OCI-LY1 (cell line): ENCODE data around the gene CFAP77.

Source experiments
- H2AFZ ChIP-seq: fragments of 200-600 bp; sonication (generic), shearing (Covaris generic); 2 replicates; pipeline ENCODE4 v1.6.0; 2014; ENCODE audit warnings: antibody characterized with exemption, mild to moderate bottlenecking, low read length
- H3F3A ChIP-seq: fragments of 200-600 bp; sonication (generic), shearing (Covaris generic); 2 replicates; pipeline ENCODE4 v1.6.0; 2014; ENCODE audit warnings: mild to moderate bottlenecking, antibody characterized with exemption, low read length, moderate library complexity; ENCODE audit not compliant: insufficient read depth
- H3K27ac ChIP-seq: fragments of 200-600 bp; sonication (generic); 2 replicates; pipeline ENCODE4 v1.5.1; 2014; ENCODE audit warnings: low read length, mixed run types, mild to moderate bottlenecking, low read depth; ENCODE audit not compliant: poor library complexity, severe bottlenecking
- H3K27me3 ChIP-seq: fragments of 200-600 bp; sonication (generic); 2 replicates; pipeline ENCODE4 v1.6.0; 2014; ENCODE audit warnings: antibody characterized with exemption, mild to moderate bottlenecking, low read length, moderate library complexity; ENCODE audit not compliant: insufficient read depth
- H3K36me3 ChIP-seq: fragments of 200-600 bp; sonication (generic); 2 replicates; pipeline ENCODE4 v1.6.1; 2014; ENCODE audit warnings: mild to moderate bottlenecking, antibody characterized with exemption, low read length, moderate library complexity, mixed read lengths; ENCODE audit not compliant: insufficient read depth
- H3K4me1 ChIP-seq: fragments of 200-600 bp; sonication (generic); 2 replicates; pipeline ENCODE4 v1.5.1; 2014; ENCODE audit warnings: mild to moderate bottlenecking, low read length, moderate library complexity; ENCODE audit not compliant: insufficient read depth, severe bottlenecking
- H3K4me2 ChIP-seq: fragments of 200-600 bp; sonication (generic), shearing (Covaris generic); 2 replicates; pipeline ENCODE4 v1.6.1; 2014; ENCODE audit warnings: low read length
- H3K4me3 ChIP-seq: fragments of 200-600 bp; sonication (generic); 2 replicates; pipeline ENCODE4 v1.5.1; 2014; ENCODE audit warnings: low read length, low read depth, mild to moderate bottlenecking, mixed read lengths; ENCODE audit not compliant: poor library complexity, severe bottlenecking
- H3K79me2 ChIP-seq: fragments of 200-600 bp; shearing (Covaris generic); 2 replicates; pipeline ENCODE4 v1.6.1; 2016; ENCODE audit warnings: mixed run types, low read length, mixed read lengths; ENCODE audit not compliant: insufficient read depth
- H3K9ac ChIP-seq: fragments of 200-600 bp; sonication (generic), shearing (Covaris generic); 2 replicates; pipeline ENCODE4 v1.6.1; 2014; ENCODE audit warnings: mild to moderate bottlenecking, low read length, mixed read lengths
- H3K9me2 ChIP-seq: fragments of 200-600 bp; sonication (generic), shearing (Covaris generic); 2 replicates; pipeline ENCODE4 v1.6.1; 2014; ENCODE audit warnings: low read depth, mild to moderate bottlenecking, low read length, mixed read lengths
- H3K9me3 ChIP-seq: fragments of 200-600 bp; shearing (Covaris generic); 2 replicates; pipeline ENCODE4 v1.6.1; 2014; ENCODE audit warnings: low read length, mixed read lengths
- H4K20me1 ChIP-seq: fragments of 200-600 bp; sonication (generic), shearing (Covaris generic); 2 replicates; pipeline ENCODE4 v1.6.0; 2016; ENCODE audit warnings: mild to moderate bottlenecking, low read length; ENCODE audit not compliant: insufficient read depth
- EZH2 ChIP-seq: fragments of 200-600 bp; sonication (generic), shearing (Covaris generic); IDR thresholded peaks from 2 replicates; pipeline ENCODE4 v1.8.0; 2017; ENCODE audit warnings: borderline replicate concordance, mixed run types, mild to moderate bottlenecking, antibody characterized with exemption, low read length, moderate library complexity, mixed read lengths
- TF ChIP-seq, protein P1 (sequence below): fragments of 200-600 bp; sonication (generic), shearing (Covaris generic); IDR thresholded peaks from 2 replicates; pipeline ENCODE4 v1.5.1; 2017; ENCODE audit warnings: mild to moderate bottlenecking, antibody characterized with exemption, low read length, moderate library complexity, mixed read lengths

The CFAP77 gene

DNA sequence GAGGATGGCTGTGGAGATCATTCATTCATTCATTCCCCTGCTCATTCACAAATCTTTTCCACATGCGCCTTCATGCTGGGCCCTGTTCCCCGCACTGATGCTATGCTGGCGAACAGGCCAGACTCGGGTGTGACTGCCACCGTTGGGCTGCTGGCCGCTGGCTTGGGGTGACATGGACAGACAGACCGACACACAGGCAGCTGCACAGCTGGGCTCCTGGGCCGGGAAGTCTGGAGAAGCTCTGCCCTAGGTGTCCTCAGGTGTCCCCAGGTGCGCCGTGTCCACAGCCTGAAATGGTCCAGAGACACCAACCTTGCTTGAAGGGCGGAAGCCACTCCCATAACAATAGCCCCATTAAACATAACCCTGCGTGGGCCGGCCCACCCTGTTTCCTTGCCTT is 137.4 kb downstream of the CFAP77 start:
- TF ChIP-seq, protein P1, sequence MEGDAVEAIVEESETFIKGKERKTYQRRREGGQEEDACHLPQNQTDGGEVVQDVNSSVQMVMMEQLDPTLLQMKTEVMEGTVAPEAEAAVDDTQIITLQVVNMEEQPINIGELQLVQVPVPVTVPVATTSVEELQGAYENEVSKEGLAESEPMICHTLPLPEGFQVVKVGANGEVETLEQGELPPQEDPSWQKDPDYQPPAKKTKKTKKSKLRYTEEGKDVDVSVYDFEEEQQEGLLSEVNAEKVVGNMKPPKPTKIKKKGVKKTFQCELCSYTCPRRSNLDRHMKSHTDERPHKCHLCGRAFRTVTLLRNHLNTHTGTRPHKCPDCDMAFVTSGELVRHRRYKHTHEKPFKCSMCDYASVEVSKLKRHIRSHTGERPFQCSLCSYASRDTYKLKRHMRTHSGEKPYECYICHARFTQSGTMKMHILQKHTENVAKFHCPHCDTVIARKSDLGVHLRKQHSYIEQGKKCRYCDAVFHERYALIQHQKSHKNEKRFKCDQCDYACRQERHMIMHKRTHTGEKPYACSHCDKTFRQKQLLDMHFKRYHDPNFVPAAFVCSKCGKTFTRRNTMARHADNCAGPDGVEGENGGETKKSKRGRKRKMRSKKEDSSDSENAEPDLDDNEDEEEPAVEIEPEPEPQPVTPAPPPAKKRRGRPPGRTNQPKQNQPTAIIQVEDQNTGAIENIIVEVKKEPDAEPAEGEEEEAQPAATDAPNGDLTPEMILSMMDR = no peak
- TF ChIP-seq EZH2 = no peak
- H3K4me1 ChIP-seq = peaks cover 52% of the 10 kb centered on the region
- no peaks in the 10 kb centered on the region for H3K36me3 ChIP-seq
- H3K4me2 ChIP-seq = peak overlapping the region; percentile 64; the same call in 1 of the 2 replicates
- H3K27ac ChIP-seq = peak overlapping the region; percentile 97
- H3K27me3 ChIP-seq = peaks cover 8% of the 10 kb centered on the region; the same call in 1 of the 2 replicates
- no peaks in the 10 kb centered on the region for H3F3A ChIP-seq
- H4K20me1 ChIP-seq = no peaks in the 10 kb centered on the region
- H3K79me2 ChIP-seq = no peaks in the 10 kb centered on the region
- H3K9ac ChIP-seq = peak overlapping the region; percentile 55; the same call in 1 of the 2 replicates
- no peaks in the 10 kb centered on the region for H3K9me2 ChIP-seq
- H3K9me3 ChIP-seq = no peaks in the 10 kb centered on the region
- no peak overlapping the region for H2AFZ ChIP-seq
- H3K4me3 ChIP-seq = peak overlapping the region; percentile 46

DNA sequence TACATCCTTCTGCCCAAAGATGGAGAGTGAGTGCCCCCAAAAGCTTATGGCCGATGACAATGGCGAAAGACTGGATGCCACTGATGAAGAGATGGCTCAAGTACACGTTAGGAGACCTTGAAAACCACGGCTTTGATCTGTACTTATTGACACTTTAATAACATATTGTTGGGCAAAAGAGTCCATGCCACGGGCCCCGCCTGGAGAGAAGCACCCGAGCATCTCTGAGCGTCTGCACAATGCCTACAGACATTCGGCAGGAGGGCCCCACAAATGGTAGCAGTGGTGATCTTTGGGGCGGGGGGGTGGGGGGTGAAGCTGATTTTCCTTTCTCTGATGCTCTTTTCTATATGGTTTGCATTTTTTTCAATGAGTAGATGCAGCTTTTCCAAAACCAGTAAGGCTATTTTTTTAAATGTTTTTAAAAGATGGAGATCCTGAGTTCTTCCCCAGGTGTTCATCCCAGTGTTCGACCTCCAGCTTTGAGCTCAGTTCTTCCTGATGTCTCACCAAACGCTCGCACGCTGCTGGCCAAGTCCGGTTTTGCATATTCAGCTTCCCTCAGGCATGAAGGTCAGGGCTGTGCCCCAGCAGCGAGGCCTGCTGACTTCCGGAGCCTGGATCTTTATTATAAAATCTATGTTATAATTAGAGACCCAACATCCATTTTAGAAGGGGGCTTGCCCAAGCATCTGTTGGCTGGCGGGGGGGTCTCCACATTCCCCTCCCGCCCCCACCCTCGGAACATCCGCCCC is 138.1 kb downstream of the CFAP77 start:
- Histone ChIP-seq H3K9me2 (no peaks in the 10 kb centered on the region), H3K4me3 (peak overlapping the region; percentile 46), H3K9me3 (no peaks in the 10 kb centered on the region), H3K27me3 (peaks cover 3% of the 10 kb centered on the region; the same call in 1 of the 2 replicates), H2AFZ (no peak overlapping the region), H4K20me1 (no peaks in the 10 kb centered on the region), H3F3A (no peaks in the 10 kb centered on the region), H3K4me1 (peaks cover 52% of the 10 kb centered on the region), H3K9ac (peak overlapping the region; percentile 55), H3K4me2 (peak overlapping the region; percentile 64), H3K27ac (peak overlapping the region; percentile 97), H3K79me2 (no peaks in the 10 kb centered on the region), H3K36me3 (no peaks in the 10 kb centered on the region)
- TF ChIP-seq, protein P1 = no peak
- TF ChIP-seq EZH2 = no peak

DNA sequence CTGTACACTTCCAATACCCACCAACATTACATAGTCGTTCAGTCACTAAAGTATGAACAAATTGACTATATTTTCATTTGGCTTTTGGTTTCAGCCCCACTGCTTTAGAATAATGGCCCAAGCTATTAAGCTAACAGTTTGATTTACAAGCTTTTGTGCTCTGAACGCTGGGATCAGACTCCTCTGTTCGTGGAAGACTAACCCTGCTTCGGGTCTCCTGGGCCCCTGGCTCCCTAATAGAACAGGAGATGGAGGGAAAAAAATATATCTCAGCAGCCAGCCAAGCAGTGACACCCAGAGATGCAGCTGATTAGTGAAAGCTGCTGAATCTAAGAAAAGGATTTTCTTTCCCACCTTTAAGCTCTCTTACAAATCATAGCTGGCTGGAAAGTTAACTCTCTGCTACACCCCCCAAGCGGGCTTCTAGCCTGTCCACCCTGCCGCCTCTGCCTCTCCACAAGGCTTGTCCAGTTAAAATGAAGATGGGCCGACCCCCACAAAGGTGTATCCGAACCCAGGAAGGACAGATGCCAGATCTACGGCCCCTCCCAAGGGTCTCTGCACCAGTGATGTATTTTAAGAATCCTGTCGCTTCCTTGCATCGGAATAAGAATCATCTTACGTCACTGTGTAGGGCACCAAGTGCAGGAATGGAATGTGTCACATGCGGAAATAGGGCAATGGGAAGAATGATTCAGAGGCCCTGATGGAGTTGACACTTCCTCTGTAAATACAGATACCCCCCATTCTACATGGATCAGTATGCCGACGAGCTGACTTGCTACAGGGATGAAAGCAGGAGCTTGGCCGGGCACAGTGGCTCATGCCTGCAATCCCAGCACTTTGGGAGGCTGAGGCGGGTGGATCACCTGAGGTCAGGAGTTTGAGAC is 139.0 kb downstream of the CFAP77 start:
- no peaks in the 10 kb centered on the region for H3K79me2 ChIP-seq
- TF ChIP-seq EZH2 = no peak
- TF ChIP-seq, protein P1 = no peak
- H3K9me2 ChIP-seq = no peaks in the 10 kb centered on the region
- H3K27me3 ChIP-seq = no peaks in the 10 kb centered on the region
- no peaks in the 10 kb centered on the region for H3K36me3 ChIP-seq
- H3K4me1 ChIP-seq = peaks cover 52% of the 10 kb centered on the region
- H2AFZ ChIP-seq = peak overlapping the region; percentile 92
- no peaks in the 10 kb centered on the region for H4K20me1 ChIP-seq
- no peaks in the 10 kb centered on the region for H3F3A ChIP-seq
- H3K4me2 ChIP-seq = peak overlapping the region; percentile 64
- peak overlapping the region; percentile 46 for H3K4me3 ChIP-seq
- H3K9ac ChIP-seq = peak overlapping the region; percentile 55
- no peaks in the 10 kb centered on the region for H3K9me3 ChIP-seq
- peak overlapping the region; percentile 97 for H3K27ac ChIP-seq
